ENCODE data around the gene PPP1R16B.

Gene PPP1R16B

DNA sequence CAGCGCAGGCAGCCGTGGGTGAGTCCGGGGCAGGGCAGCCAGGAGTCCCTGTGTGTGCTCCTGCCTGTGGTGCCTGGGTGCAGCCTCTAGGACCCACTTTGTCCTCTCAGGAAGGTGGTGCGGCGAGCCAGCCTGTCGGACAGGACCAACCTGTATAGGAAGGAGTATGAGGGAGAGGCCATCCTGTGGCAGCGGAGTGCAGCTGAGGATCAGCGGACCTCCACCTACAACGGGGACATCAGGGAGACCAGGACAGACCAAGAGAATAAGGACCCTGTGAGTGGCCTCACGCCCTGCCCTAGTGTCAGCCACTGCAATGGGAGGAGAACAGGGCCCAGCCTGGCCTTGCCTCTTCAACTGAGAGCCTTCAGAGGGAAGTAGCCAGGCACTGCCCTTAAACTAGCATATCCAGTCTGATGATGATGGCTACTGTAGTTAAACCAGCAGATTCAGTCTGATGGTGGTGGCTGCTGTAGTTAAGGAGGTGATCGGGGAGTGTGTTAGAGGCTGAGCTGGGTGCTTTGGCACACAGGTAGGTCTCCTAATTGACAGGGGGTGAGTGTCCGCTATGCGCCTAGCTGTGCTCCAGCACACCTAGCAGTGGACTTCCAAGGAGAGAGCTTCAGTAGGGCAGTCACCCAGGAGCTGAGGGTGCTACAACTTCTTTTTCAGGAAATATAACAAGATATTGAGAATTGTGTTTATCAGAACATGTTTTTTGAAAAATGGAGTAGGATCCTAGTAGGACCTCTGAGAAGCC is 102.6 kb downstream of the PPP1R16B start:
- TF ChIP-seq, protein P1, sequence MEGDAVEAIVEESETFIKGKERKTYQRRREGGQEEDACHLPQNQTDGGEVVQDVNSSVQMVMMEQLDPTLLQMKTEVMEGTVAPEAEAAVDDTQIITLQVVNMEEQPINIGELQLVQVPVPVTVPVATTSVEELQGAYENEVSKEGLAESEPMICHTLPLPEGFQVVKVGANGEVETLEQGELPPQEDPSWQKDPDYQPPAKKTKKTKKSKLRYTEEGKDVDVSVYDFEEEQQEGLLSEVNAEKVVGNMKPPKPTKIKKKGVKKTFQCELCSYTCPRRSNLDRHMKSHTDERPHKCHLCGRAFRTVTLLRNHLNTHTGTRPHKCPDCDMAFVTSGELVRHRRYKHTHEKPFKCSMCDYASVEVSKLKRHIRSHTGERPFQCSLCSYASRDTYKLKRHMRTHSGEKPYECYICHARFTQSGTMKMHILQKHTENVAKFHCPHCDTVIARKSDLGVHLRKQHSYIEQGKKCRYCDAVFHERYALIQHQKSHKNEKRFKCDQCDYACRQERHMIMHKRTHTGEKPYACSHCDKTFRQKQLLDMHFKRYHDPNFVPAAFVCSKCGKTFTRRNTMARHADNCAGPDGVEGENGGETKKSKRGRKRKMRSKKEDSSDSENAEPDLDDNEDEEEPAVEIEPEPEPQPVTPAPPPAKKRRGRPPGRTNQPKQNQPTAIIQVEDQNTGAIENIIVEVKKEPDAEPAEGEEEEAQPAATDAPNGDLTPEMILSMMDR (IDR thresholded peaks at IDR 0.05; ENCODE audit: low read depth, low read length), result no peak
- DNase-seq (ENCODE audit: low read depth, low spot score), result no peak
- no peak overlapping the region for H3K4me3 ChIP-seq (ENCODE audit: low read depth, low read length)
- in situ Hi-C loops (cut with HindIII; ENCODE audit: low sequenced_read_pairs), result no loop called here

DNA sequence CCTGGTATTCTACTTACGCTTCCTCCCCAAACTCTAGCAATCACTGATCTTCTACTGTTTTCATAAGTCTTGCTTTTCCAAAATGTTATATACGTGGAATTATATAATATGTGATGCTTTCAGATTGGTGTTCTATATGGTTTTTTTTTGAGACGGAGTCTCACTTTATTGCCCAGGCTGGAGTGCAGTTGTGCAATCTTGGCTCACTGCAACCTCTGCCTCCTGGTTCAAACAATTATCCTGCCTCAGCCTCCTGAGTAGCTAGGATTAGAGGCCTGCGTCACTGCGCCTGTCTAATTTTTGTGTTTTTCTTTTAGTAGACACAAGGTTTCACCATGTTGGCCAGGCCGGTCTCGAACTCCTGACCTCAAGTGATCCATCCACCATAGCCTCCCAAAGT is 109.9 kb downstream of the PPP1R16B start:
- in situ Hi-C loops (cut with HindIII; ENCODE audit: low sequenced_read_pairs), result no loop called here
- TF ChIP-seq, protein P1 (IDR thresholded peaks at IDR 0.05; ENCODE audit: low read depth, low read length), result no peak
- DNase-seq (ENCODE audit: low read depth, low spot score), result no peak
- no peak overlapping the region for H3K4me3 ChIP-seq (ENCODE audit: low read depth, low read length)

DNA sequence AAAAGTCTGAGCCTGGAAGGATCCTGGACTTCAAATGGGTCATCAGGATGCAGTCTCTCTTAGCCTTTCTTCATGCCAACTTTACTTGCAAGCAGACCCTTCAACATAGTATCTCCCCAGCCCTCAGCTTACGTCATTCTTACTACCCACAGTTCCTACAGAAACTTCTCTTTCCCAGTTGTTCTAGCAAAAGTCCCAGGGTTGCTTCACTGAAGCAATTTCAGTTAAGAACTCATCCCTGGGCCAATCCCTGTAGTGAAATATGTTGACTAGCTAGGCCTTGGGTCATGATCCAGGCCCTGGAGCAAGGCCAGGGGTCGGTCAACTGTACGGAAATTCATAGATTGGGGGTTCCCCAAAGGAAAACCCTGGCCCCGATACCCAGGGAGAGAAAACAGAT is 112.2 kb downstream of the PPP1R16B start:
- TF ChIP-seq, protein P1 (IDR thresholded peaks at IDR 0.05; ENCODE audit: low read depth, low read length), result no peak
- no peak overlapping the region for H3K4me3 ChIP-seq (ENCODE audit: low read depth, low read length)
- in situ Hi-C loops (cut with HindIII; ENCODE audit: low sequenced_read_pairs), result no loop called here
- DNase-seq (ENCODE audit: low read depth, low spot score), result no peak

DNA sequence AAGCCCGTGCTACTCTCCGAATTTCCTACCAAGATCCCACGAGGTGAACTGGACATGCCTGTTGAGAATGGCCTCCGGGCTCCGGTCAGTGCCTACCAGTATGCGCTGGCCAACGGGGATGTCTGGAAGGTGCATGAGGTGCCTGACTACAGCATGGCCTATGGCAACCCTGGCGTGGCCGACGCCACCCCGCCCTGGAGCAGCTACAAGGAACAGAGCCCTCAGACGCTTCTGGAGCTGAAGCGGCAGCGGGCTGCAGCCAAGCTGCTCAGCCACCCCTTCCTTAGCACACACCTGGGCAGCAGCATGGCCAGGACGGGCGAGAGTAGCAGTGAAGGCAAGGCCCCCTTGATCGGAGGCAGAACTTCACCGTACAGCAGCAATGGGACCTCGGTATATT is 112.7 kb downstream of the PPP1R16B start:
- no peak overlapping the region for H3K4me3 ChIP-seq (ENCODE audit: low read depth, low read length)
- no peak for DNase-seq (ENCODE audit: low read depth, low spot score)
- TF ChIP-seq, protein P1 (IDR thresholded peaks at IDR 0.05; ENCODE audit: low read depth, low read length), result no peak
- in situ Hi-C loops (cut with HindIII; ENCODE audit: low sequenced_read_pairs), result no loop called here

DNA sequence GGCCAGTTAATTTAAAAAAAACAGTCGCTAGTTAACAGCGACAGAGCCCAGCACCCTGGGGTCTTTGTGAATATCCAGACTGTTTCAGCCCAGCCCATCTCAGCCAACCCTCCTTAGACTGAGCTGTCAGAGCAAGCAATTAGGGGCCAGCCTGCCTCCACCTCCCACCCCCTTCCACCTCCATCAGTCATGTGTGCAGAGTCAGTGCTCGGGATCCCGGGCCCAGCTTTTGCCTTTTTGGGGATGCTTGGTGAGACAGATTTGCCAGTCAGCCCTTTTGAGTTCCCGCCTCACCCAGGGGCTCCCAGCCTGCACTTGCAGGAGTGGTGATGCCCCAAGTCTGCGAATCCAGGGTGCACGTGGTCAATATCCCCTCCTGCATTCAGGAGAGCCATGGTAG is 114.2 kb downstream of the PPP1R16B start:
- in situ Hi-C loops (cut with HindIII; ENCODE audit: low sequenced_read_pairs), result no loop called here
- no peak for DNase-seq (ENCODE audit: low read depth, low spot score)
- H3K4me3 ChIP-seq (ENCODE audit: low read depth, low read length), result no peak overlapping the region
- TF ChIP-seq, protein P1 (IDR thresholded peaks at IDR 0.05; ENCODE audit: low read depth, low read length), result no peak

DNA sequence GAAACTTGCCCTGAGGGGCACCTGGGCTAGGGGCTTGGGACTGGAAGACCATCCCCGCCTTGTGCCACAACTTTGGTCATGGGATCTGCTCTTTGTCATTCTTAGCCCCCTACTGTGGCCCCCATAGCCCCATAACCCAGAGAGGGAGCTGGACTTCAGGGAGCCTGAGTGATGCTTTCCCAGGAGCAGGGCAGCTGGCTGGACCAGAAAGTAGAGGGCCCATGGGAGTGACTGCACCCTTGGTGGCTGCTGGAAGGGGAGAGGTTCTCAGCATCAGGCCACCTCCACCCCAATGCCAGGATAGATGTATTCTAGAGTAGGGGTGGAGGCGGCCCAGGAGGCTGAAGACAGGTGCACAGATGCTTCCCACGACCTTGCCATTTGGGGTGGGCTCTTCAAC is 114.9 kb downstream of the PPP1R16B start:
- TF ChIP-seq, protein P1 (IDR thresholded peaks at IDR 0.05; ENCODE audit: low read depth, low read length), result no peak
- no peak for DNase-seq (ENCODE audit: low read depth, low spot score)
- in situ Hi-C loops (cut with HindIII; ENCODE audit: low sequenced_read_pairs), result no loop called here
- no peak overlapping the region for H3K4me3 ChIP-seq (ENCODE audit: low read depth, low read length)
